ENCODE measurements around the gene VSTM1.

The VSTM1 gene

GRCh38 chr19:54077334-54077733 is 13.6 kb upstream of the VSTM1 start:
- Histone ChIP-seq H3K27ac (ENCODE audit: low read length) (no peak overlapping the region), H3K36me3 (replicated peaks; ENCODE audit: insufficient read depth, low read length) (no peaks in the 10 kb centered on the region), H3K4me2 (ENCODE audit: low read depth, low read length) (no peak overlapping the region), H3F3A (ENCODE audit: insufficient read depth, low read length) (no peaks in the 10 kb centered on the region), H3K79me2 (ENCODE audit: low read length) (no peaks in the 10 kb centered on the region), H3K27me3 (replicated peaks; ENCODE audit: insufficient read depth, low read length) (peaks cover 29% of the 10 kb centered on the region), H4K20me1 (ENCODE audit: insufficient read depth, low read length) (no peaks in the 10 kb centered on the region), H2AFZ (ENCODE audit: low read length) (no peak overlapping the region), H3K4me1 (ENCODE audit: low read length) (no peaks in the 10 kb centered on the region), H3K9ac (ENCODE audit: low read length) (no peak overlapping the region), H3K9me2 (replicated peaks; ENCODE audit: insufficient read depth, low read length) (no peaks in the 10 kb centered on the region), H3K4me3 (ENCODE audit: low read length) (no peak overlapping the region), H3K9me3 (replicated peaks; ENCODE audit: insufficient read depth, low read length) (no peaks in the 10 kb centered on the region)
- TF ChIP-seq, protein P1, sequence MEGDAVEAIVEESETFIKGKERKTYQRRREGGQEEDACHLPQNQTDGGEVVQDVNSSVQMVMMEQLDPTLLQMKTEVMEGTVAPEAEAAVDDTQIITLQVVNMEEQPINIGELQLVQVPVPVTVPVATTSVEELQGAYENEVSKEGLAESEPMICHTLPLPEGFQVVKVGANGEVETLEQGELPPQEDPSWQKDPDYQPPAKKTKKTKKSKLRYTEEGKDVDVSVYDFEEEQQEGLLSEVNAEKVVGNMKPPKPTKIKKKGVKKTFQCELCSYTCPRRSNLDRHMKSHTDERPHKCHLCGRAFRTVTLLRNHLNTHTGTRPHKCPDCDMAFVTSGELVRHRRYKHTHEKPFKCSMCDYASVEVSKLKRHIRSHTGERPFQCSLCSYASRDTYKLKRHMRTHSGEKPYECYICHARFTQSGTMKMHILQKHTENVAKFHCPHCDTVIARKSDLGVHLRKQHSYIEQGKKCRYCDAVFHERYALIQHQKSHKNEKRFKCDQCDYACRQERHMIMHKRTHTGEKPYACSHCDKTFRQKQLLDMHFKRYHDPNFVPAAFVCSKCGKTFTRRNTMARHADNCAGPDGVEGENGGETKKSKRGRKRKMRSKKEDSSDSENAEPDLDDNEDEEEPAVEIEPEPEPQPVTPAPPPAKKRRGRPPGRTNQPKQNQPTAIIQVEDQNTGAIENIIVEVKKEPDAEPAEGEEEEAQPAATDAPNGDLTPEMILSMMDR (IDR thresholded peaks at IDR 0.05; ENCODE audit: low read length): no peak
- no peak for TF ChIP-seq EZH2 (optimal IDR thresholded peaks at IDR 0.05; ENCODE audit: low read depth, low read length)
- no peak for TF ChIP-seq EZH2phosphoT487 (IDR thresholded peaks at IDR 0.05; ENCODE audit: low read length)
- DNase-seq: no peak

DNA sequence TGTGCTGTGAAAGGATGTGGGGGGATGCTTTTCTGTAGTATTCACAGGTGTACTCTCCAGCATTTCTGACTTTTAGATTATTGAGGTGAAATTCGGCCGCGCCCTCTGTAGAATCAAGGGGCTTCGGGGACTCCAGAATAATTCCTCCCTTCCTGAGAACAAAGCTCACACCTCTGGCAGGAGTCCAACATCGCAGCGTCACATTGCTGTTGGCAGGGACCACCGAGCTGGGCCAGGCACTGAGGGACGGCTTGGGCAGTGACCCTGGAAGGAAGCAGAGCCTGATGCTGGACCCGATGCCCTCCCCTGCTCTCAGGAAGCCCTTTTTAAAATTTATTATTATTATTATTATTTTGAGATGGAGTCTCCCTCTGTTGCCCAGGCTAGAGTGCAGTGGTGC is 11.2 kb upstream of the VSTM1 start:
- H3K4me2 ChIP-seq (ENCODE audit: low read depth, low read length): no peak overlapping the region
- no peak for DNase-seq
- H3K27me3 ChIP-seq (replicated peaks; ENCODE audit: insufficient read depth, low read length): peaks cover 32% of the 10 kb centered on the region
- TF ChIP-seq EZH2phosphoT487 (IDR thresholded peaks at IDR 0.05; ENCODE audit: low read length) (no peak), EZH2 (optimal IDR thresholded peaks at IDR 0.05; ENCODE audit: low read depth, low read length) (no peak)
- TF ChIP-seq, protein P1 (IDR thresholded peaks at IDR 0.05; ENCODE audit: low read length): no peak
- H3K9ac ChIP-seq (ENCODE audit: low read length): no peak overlapping the region
- H3K36me3 ChIP-seq (replicated peaks; ENCODE audit: insufficient read depth, low read length): no peaks in the 10 kb centered on the region
- no peak overlapping the region for H3K27ac ChIP-seq (ENCODE audit: low read length)
- no peaks in the 10 kb centered on the region for H3K9me2 ChIP-seq (replicated peaks; ENCODE audit: insufficient read depth, low read length)
- no peaks in the 10 kb centered on the region for H3K79me2 ChIP-seq (ENCODE audit: low read length)
- no peaks in the 10 kb centered on the region for H3F3A ChIP-seq (ENCODE audit: insufficient read depth, low read length)
- no peaks in the 10 kb centered on the region for H3K4me1 ChIP-seq (ENCODE audit: low read length)
- H3K9me3 ChIP-seq (replicated peaks; ENCODE audit: insufficient read depth, low read length): no peaks in the 10 kb centered on the region
- no peak overlapping the region for H3K4me3 ChIP-seq (ENCODE audit: low read length)
- H2AFZ ChIP-seq (ENCODE audit: low read length): no peak overlapping the region
- no peaks in the 10 kb centered on the region for H4K20me1 ChIP-seq (ENCODE audit: insufficient read depth, low read length)

DNA sequence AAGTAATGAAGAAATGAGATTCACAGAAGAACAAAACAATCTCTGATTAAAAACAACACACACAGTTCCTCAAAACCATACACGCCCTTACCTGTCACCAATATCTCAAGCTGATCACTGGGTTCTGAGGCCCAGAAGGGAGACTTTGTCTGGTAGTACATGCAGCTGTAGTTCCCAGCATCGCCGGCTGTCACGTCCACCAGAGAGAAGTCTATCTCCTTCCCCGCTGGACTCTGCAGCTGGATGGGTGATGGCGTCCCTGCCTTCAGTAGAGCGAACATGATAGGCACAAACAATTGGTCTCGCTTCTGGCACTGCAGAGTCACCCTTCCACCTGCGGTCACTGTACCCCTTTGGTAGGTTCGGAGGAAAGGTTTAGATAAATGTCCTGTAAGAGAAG is 10.1 kb upstream of the VSTM1 start:
- no peak for DNase-seq
- TF ChIP-seq EZH2phosphoT487 (IDR thresholded peaks at IDR 0.05; ENCODE audit: low read length): no peak
- no peak for TF ChIP-seq EZH2 (optimal IDR thresholded peaks at IDR 0.05; ENCODE audit: low read depth, low read length)
- TF ChIP-seq, protein P1 (IDR thresholded peaks at IDR 0.05; ENCODE audit: low read length): no peak
- H3K9me2 ChIP-seq (replicated peaks; ENCODE audit: insufficient read depth, low read length): no peaks in the 10 kb centered on the region

More for the DNA sequence above, 10.1 kb upstream of the VSTM1 start:
- no peaks in the 10 kb centered on the region for H3K79me2 ChIP-seq (ENCODE audit: low read length)
- H2AFZ ChIP-seq (ENCODE audit: low read length): no peak overlapping the region
- no peaks in the 10 kb centered on the region for H3K9me3 ChIP-seq (replicated peaks; ENCODE audit: insufficient read depth, low read length)
- H3K27me3 ChIP-seq (replicated peaks; ENCODE audit: insufficient read depth, low read length): peaks cover 38% of the 10 kb centered on the region
- no peaks in the 10 kb centered on the region for H3F3A ChIP-seq (ENCODE audit: insufficient read depth, low read length)
- H3K4me1 ChIP-seq (ENCODE audit: low read length): no peaks in the 10 kb centered on the region
- no peak overlapping the region for H3K9ac ChIP-seq (ENCODE audit: low read length)
- no peak overlapping the region for H3K4me2 ChIP-seq (ENCODE audit: low read depth, low read length)
- H3K36me3 ChIP-seq (replicated peaks; ENCODE audit: insufficient read depth, low read length): no peaks in the 10 kb centered on the region
- no peak overlapping the region for H3K27ac ChIP-seq (ENCODE audit: low read length)
- H4K20me1 ChIP-seq (ENCODE audit: insufficient read depth, low read length): no peaks in the 10 kb centered on the region
- no peak overlapping the region for H3K4me3 ChIP-seq (ENCODE audit: low read length)
